ENCODE results near the gene CPAMD8.

GRCh38 chr19:16883522-16883921, 143.1 kb downstream of the CPAMD8 start:
- TF ChIP-seq CTCF (IDR thresholded peaks at IDR 0.05) (no peak), POLR2A (IDR thresholded peaks at IDR 0.05) (no peak)
